Measurements from ENCODE around the gene LILRA6. TPM values are rescaled to one million over a fixed set of nuclear protein-coding genes. Genes with fewer than 3 reads are reported as not detected.
"Not testable (repeated sequence)": the region's sequence is repeated elsewhere in the genome, so short reads cannot be mapped to it uniquely, and the experiment has no call there.

LILRA6 gene
- total RNA-seq, 1 donor from 2014 or later: not detected

DNA sequence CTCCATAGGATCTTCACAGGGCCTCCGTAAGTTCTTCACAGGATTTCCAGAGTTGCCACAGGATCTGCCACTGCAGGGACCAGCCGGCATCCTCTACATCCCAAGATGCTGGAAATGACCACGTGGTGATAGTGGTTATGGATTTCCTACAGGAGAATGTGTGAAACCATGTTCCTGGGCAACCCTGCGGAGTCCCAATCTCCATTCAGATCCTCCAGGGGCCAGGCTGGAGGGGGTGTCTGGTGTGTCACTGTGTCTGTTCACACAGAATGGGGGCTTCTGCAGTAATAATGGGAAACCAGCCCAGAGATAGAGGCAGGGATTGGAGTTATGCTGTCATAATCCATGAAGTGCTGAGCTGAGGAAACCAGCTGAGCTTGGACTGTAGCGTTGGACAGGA, 8.6 kb downstream of the LILRA6 start:
- no peak for DNase-seq (ENCODE audit: low read depth)

- peak; percentile 78 for DNase-seq (ENCODE audit: low read depth)
Observed at GRCh38 chr19:54231077-54231931, 11.3 kb downstream of the LILRA6 start.

GRCh38 chr19:54230031-54230430, 12.6 kb downstream of the LILRA6 start:
- DNase-seq (ENCODE audit: low read depth): no peak

GRCh38 chr19:54229146-54229545, 13.4 kb downstream of the LILRA6 start:
- no peak for DNase-seq (ENCODE audit: low read depth)

DNA sequence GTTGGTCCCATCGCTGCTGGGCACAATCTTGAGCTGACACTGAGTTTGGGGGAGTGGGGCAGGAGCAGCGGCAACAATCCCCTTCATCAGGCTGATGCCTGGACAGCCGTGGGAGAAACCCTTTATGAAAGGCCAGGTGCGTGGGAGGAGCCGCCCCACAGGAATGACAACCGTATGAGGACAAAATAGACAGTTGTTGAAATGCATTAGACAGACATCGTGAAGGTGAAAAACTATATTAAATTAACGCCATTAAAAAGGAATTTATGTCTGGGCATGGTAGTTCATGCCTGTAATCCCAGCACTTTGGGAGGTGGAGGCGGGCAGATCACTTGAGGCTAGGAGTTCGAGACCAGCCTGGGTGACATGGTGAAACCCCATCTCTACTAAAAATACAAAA, 18.0 kb downstream of the LILRA6 start:
- DNase-seq (ENCODE audit: low read depth): not testable (repeated sequence)

DNA sequence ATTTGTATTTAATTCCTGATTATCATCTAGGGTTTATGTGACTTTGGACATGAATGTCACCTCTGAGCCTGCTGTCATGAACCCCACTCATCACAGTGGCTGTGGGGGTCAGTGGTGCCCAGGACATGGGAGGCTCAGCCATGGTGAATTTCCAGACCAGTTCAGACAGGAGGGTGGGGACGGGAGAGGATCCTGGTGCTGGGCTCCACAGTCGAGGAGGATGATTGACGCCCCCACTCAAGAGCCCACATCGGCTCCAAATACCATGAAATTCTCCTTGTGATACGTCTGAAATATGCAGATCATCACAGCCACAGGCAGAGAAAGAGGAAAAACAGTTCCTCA, 18.7 kb downstream of the LILRA6 start:
- not testable (repeated sequence) for DNase-seq (ENCODE audit: low read depth)

- not testable (repeated sequence) for DNase-seq (ENCODE audit: low read depth)
Observed at GRCh38 chr19:54223277-54223936, 19.2 kb downstream of the LILRA6 start.

GRCh38 chr19:54222474-54223276, 19.9 kb downstream of the LILRA6 start, which contains the start of gene LILRB3:
TSS of gene LILRB3 (minus strand) at chr19:54223007. CDS start at chr19:54222976, 31 bp downstream.
- not testable (repeated sequence) for DNase-seq (ENCODE audit: low read depth)

- not testable (repeated sequence) for DNase-seq (ENCODE audit: low read depth)
Observed at GRCh38 chr19:54221947-54222346, 20.6 kb downstream of the LILRA6 start.

DNA sequence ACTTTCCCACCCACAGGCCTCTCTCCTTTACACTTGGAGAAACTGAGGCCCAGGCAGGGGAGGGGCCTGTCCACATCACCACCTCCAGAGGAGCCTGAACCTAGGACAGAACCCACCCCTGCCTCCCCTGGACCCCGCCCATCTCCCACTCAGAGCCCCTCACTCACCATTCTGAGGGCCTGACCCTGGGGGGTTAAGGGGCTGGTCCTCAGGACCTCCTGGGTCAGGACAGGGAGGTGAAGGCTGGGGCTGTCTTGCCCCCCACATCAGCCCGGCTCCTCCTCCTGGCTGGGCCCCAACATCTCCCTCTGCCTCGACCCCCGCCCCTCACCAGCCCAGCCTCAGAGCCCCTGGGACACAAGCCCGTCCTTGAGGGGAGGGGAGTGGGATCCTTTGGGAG, 22.9 kb downstream of the LILRA6 start:
- DNase-seq (ENCODE audit: low read depth): not testable (repeated sequence)

DNA sequence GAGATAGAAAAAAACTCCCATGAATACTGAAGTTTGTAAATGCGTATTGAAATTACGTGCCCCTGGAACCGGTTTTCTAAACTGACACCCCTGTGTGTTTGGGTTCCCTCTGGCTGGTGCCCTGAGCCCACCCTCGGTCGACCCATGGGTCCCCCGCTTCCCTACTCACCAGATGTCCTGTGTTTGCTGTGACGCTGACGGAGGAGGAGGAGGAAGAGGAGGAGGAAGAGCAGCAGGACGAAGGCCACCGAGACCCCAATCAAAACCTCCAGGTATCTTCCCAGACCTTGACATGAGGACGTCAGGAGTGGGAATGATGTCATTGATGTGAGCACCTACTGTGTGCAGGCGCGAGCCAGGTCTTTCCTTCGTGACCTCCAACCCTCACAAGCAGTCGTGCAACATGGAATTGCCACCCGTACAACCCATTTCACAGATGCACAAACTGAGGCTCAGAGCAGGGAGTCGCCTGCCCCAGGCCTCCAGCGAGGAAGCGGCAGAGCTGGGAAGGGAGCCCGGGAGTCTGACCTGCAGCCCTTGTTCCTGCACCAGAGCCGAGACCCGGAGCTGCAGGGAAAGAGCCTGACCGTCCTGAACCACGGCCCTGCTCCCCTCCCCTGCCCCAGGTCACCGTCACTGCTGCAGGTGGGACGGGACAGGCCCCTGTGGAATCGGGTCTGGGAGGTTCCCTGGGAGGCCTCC, 23.5 kb downstream of the LILRA6 start:
- no peak for DNase-seq (ENCODE audit: low read depth)

- DNase-seq (ENCODE audit: low read depth): no peak
Observed at GRCh38 chr19:54218259-54218658, 24.3 kb downstream of the LILRA6 start.

GRCh38 chr19:54217517-54218247, 24.9 kb downstream of the LILRA6 start:
- DNase-seq (ENCODE audit: low read depth): not testable (repeated sequence)

DNA sequence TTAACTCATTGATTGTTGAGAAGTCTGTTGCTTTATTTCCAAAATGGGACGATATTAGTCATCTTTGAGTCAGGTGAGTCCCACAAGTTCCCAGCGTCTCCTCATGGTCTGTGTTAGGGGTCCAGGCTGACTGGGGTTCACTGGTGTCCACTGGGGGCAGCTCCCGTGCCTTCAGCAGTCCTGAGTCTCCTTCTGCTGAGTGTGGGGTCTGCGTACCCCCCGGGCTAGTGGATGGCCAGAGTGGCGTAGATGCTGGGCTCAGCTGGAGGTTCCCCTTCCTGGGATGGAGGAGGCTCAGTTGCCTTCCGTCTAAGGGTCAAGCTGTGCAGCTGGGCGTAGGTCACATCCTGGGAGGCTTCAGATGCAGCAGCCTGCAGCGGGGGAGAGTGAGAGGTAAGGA, 25.7 kb downstream of the LILRA6 start:
- no peak for DNase-seq (ENCODE audit: low read depth)

DNA sequence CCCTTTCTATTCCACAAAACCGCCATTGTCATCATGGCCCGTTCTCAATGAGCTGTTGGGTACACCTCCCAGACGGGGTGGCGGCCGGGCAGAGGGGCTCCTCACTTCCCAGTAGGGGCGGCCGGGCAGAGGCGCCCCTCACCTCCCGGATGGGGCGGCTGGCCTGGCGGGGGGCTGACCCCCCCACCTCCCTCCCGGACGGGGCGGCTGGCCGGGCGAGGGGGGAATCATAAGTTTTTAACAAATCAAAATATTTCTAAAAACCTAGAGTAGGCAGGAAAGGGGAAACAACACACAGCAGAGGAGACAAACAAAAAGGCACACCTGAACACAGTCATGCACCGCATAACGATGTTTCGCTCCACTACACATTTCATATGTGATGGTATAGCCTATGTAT, 27.9 kb downstream of the LILRA6 start:
- not testable (repeated sequence) for DNase-seq (ENCODE audit: low read depth)

- DNase-seq (ENCODE audit: low read depth): not testable (repeated sequence)
Observed at GRCh38 chr19:54214217-54214616, 28.4 kb downstream of the LILRA6 start.

GRCh38 chr19:54211235-54211634, 31.4 kb downstream of the LILRA6 start:
- DNase-seq (ENCODE audit: low read depth): no peak

GRCh38 chr19:54209811-54210494, 32.6 kb downstream of the LILRA6 start:
- DNase-seq (ENCODE audit: low read depth): peak; percentile 99

DNA sequence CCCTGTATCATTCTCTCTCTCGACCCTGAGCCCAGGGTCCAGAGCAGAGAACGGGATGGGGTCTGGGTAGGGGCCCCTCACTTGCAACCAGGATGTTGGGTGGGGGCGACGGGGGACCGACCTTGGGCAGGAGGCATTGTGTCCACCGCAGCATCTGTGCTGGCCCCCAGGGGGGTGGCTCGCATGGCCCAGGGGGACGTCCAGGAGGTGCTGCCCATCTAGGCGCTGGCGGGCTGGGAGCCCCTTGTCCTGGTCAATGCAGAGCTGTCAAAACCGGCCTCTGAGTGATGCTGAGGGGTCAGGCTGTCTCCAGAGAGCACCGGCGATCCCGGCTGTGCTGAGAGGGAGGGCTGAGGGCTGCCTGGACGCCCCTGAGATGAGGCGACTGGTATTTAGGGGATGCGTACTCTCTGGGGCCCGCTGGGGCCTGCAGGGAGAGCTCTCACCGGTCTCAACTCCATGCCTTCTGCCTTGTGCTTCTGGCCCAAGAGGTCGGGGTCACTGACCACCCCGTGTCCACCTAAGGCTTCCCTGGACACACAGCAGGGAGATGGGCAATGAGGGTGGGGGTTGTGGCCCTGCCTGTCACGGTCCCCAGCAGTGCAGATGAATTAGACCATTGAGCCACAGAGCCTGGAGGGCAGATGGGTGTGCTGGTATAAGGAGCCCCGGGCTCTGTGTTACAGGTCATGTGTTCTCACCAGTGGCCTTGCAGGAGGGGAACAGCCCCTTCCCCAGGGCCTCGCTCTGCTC, 33.4 kb downstream of the LILRA6 start:
- peak; percentile 17 for DNase-seq (ENCODE audit: low read depth)
